SK-N-MC (cell line): ENCODE data around the gene PHLDA1.

Experiments used
- EZH2 ChIP-seq: fragments of 200-600 bp; sonication (generic); IDR thresholded peaks from one replicate; pipeline ENCODE4 v1.6.1; 2017; ENCODE audit warnings: antibody characterized with exemption
- FOXP2 ChIP-seq: optimal IDR thresholded peaks from 2 replicates; pipeline ENCODE3; 2011; ENCODE audit warnings: mild to moderate bottlenecking, moderate library complexity; ENCODE audit not compliant: insufficient read depth; ENCODE audit errors: extremely low read length, control extremely low read depth
- POLR2AphosphoS5 ChIP-seq: IDR thresholded peaks from 2 replicates; pipeline ENCODE4 v1.6.1; 2012; ENCODE audit warnings: mild to moderate bottlenecking, low read depth, low read length, borderline replicate concordance

GRCh38 chr12:76078748-76079147, 47.2 kb upstream of the PHLDA1 start:
- TF ChIP-seq EZH2 (no peak), POLR2AphosphoS5 (no peak), FOXP2 (no peak)
